Central memory CD8-positive, alpha-beta T cell (primary cell): ENCODE data around the gene WDR62.

ENCODE experiments used
- ATAC-seq: fragments of 150-1000 bp; cut with Tn5 transposase; replicated peaks from 2 replicates; pipeline ENCODE4 v1.10.0; 2022; ENCODE audit warnings: mild to moderate bottlenecking, moderate FRiP score, moderate number of reproducible peaks; ENCODE audit not compliant: poor library complexity, severe bottlenecking; ENCODE audit errors: extremely low read depth
- DNase-seq, 2 donors: peaks; one replicate each; pipeline ENCODE4 v3.0.0; 2021; ENCODE audit warnings: low spot score in 2 of 2
- H3K27ac Mint-ChIP-seq: one replicate; pipeline ENCODE4 v1.8.0; 2022; ENCODE audit warnings: low read depth, mild to moderate bottlenecking, moderate library complexity, mixed read lengths
- H3K27me3 Mint-ChIP-seq: one replicate; pipeline ENCODE4 v1.8.0; 2022; ENCODE audit warnings: mixed read lengths
- H3K36me3 Mint-ChIP-seq: one replicate; pipeline ENCODE4 v1.8.0; 2022; ENCODE audit warnings: mild to moderate bottlenecking, moderate library complexity, mixed read lengths; ENCODE audit not compliant: insufficient read depth
- H3K4me1 Mint-ChIP-seq: one replicate; pipeline ENCODE4 v1.8.0; 2022; ENCODE audit warnings: mixed read lengths
- H3K4me3 Mint-ChIP-seq: one replicate; pipeline ENCODE4 v1.8.0; 2022; ENCODE audit warnings: mild to moderate bottlenecking, moderate library complexity, mixed read lengths
- H3K9me3 Mint-ChIP-seq: one replicate; pipeline ENCODE4 v1.8.0; 2022; ENCODE audit warnings: mixed read lengths

WDR62 gene

GRCh38 chr19:36150586-36150985, 95.9 kb downstream of the WDR62 start:
- DNase-seq (no peak), ATAC-seq (no peak)
- no peaks in the 10 kb centered on the region for H3K27me3 Mint-ChIP-seq
- no peak overlapping the region for H3K4me3 Mint-ChIP-seq
- peaks cover 5% of the 10 kb centered on the region for H3K4me1 Mint-ChIP-seq
- H3K36me3 Mint-ChIP-seq, result peaks cover 46% of the 10 kb centered on the region
- no peak overlapping the region for H3K27ac Mint-ChIP-seq
- H3K9me3 Mint-ChIP-seq, result no peaks in the 10 kb centered on the region

- DNase-seq, result no peak
- peaks cover 5% of the 10 kb centered on the region for H3K4me1 Mint-ChIP-seq
- no peaks in the 10 kb centered on the region for H3K27me3 Mint-ChIP-seq
- peaks cover 44% of the 10 kb centered on the region for H3K36me3 Mint-ChIP-seq
- ATAC-seq, result no peak
- H3K27ac Mint-ChIP-seq, result no peak overlapping the region
- H3K4me3 Mint-ChIP-seq, result no peak overlapping the region
- H3K9me3 Mint-ChIP-seq, result no peaks in the 10 kb centered on the region
Measured at GRCh38 chr19:36151144-36152018, 96.7 kb downstream of the WDR62 start.

- Mint-ChIP-seq H3K9me3 (no peaks in the 10 kb centered on the region), H3K4me1 (peaks cover 3% of the 10 kb centered on the region)
Measured at GRCh38 chr19:36152019-36152351, 97.3 kb downstream of the WDR62 start.

GRCh38 chr19:36152352-36153091, 97.8 kb downstream of the WDR62 start, which contains the start of gene COX7A1:
Gene COX7A1 (minus strand): TSS chr19:36152447. CDS start chr19:36152407, 40 bp downstream.
- ATAC-seq, result no peak
- no peak within 1 kb of the TSS for H3K4me3 Mint-ChIP-seq

More at GRCh38 chr19:36152019-36152351, 97.3 kb downstream of the WDR62 start:
- no peak overlapping the region for H3K27ac Mint-ChIP-seq
- H3K36me3 Mint-ChIP-seq, result peaks cover 38% of the 10 kb centered on the region
- no peak for DNase-seq
- no peak overlapping the region for H3K4me3 Mint-ChIP-seq
- no peak for ATAC-seq
- no peaks in the 10 kb centered on the region for H3K27me3 Mint-ChIP-seq

GRCh38 chr19:36153126-36153525, 98.4 kb downstream of the WDR62 start:
- H3K27ac Mint-ChIP-seq, result no peak overlapping the region
- H3K27me3 Mint-ChIP-seq, result no peaks in the 10 kb centered on the region
- no peak for ATAC-seq
- no peaks in the 10 kb centered on the region for H3K4me1 Mint-ChIP-seq
- no peaks in the 10 kb centered on the region for H3K9me3 Mint-ChIP-seq
- H3K36me3 Mint-ChIP-seq, result peaks cover 30% of the 10 kb centered on the region
- H3K4me3 Mint-ChIP-seq, result no peak overlapping the region
- no peak for DNase-seq

More at GRCh38 chr19:36152352-36153091, 97.8 kb downstream of the WDR62 start, which contains the start of gene COX7A1:
- no peaks in the 10 kb centered on the region for H3K27me3 Mint-ChIP-seq
- H3K4me1 Mint-ChIP-seq, result no peaks in the 10 kb centered on the region
- H3K9me3 Mint-ChIP-seq, result no peaks in the 10 kb centered on the region
- no peak for DNase-seq
- peaks cover 33% of the 10 kb centered on the region for H3K36me3 Mint-ChIP-seq
- no peak within 1 kb of the TSS for H3K27ac Mint-ChIP-seq
